ENCODE measurements around the gene CNKSR2.

Gene CNKSR2

DNA sequence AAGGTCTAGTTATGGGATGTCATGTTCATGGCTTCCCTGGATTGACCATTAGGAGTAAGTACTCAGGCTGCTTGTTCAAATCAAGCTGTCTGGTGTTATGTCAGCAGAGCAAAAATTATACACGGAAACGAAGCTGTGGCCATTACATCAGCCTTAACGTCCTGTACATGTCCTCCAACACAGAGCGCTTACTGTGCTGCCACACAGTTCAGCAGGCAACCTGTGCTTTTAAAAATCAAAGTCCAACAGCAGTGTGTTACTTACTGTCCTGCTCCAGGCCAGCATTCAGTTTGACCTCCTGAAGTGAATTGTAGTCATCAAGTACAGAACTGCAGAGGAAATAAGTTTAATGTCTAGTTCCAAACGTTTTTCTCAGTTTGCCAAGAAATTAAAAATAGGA is 237.9 kb downstream of the CNKSR2 start:
- no peak for DNase-seq

DNA sequence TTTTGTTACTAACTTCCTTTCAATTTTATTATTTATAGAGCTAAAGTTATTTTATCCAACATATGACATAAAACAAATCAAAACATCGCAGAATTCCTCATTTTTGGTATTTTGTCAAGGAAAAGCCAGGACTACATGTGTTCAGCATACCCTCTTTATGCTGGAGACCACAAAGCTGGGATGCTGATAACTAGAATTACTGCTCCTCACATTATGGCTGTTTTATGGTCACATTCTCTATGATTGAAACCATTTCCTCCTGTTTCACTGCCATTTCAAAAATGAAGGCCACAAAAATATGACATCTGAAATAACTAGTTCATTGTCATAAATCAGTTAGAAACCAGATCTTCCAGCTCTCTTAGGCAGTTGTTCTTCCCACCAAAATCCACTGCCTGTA is 242.2 kb downstream of the CNKSR2 start:
- no peak for DNase-seq

DNA sequence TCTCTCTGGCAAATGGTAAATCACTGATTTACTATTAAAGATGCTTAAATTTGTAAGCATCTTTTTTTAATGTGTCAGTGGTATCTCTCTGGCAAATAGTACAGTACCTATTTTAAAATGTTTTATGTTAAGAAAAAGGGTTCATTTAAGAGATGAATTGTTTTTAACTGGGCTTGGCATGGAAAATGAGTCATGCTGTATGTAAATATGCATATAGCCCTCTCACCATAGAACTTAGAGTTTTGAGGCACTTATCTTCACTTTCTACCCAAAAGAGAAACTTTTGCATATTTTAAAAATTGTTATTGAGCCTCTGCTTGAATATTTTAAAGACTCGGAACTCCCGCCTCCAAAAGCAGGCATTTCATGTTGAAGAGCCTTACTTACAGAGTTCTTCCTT is 246.0 kb downstream of the CNKSR2 start:
- DNase-seq, result no peak

DNA sequence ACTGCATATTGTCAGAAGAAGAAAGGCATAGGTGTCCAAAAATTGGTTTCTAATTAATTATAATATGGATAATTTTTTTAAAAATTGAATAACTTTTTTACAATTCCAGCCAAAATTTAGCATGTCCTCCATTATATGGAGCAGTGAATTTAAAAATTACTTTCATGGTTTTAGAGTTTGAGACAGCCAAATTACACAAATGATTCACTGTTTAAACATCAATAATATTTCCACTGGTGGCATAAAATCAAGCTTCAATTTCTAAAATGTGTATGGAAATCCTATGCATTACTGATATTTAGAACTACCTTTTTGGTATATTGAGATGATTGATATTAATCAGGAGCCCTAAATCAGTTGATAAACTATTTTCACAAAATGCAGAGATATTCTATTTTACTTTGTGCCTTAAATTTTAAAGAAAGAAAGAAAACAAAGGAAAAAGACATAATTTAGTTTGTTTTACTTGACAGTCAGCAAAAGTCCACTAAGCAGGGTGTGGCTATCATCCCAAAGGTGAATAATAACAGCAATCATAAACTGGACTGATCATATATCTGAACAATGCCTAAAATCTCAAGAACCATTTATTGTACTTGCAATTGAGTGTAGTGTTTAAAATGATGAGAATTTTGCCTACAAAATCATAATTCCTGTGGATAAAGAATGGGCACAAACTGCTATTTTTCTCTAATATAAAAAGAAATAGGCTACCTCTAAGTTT is 249.7 kb downstream of the CNKSR2 start:
- no peak for DNase-seq

DNA sequence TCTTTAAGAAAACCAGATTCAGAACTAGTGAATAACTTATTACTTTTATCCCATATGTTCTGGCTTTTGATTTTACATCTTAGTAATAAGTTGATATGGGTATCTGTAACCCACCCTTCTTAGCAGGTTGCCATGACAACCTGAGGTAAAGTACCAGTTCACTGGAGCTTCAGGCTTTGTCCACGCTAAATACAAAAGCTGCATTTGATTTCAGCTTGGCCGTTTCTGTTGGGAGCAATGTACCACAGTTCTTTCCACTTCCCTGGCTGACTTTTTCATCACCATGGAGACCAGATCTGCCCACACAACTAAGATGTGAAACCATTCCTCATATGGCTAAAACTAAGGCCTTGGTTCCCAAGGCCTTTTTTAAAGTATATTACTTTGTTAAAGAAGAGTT is 257.8 kb downstream of the CNKSR2 start:
- no peak for DNase-seq

DNA sequence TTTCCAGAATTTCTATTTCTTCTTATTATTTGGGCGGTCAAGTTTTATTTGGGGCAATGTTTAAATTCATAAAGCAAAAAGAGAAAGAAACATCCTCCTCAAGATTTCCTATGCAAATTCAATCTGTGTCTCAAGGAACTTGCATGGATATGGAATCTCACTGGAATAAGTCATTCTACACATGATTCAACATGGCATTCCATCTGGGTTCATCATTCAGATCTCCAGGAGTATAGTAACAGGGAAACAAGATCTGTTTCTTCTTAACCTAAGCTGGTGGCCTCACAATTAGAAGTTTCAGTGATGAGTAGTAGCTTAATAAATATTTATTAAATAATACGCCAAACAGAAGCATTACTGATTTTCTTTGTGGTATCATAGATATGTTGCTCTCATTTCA is 264.1 kb downstream of the CNKSR2 start:
- no peak for DNase-seq

DNA sequence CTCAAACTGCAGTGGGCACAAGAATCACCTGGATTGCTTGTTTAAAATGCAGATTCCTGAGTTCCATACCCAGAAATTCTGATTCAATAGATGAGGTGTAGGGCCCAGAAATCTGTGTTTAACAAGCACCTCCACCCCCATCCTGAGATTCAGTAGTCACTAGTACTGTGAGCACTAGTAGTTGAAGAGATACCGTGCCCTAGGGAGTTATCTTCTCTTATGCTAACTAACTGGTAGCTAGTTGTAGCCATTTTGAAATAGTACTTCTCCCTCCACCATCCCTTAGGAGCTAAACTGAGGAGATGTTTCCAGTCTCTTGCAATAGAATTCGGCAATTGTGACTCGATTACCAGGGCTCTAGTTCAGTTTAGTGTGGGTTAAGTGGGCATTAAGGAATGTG is 265.6 kb downstream of the CNKSR2 start:
- DNase-seq, result no peak

DNA sequence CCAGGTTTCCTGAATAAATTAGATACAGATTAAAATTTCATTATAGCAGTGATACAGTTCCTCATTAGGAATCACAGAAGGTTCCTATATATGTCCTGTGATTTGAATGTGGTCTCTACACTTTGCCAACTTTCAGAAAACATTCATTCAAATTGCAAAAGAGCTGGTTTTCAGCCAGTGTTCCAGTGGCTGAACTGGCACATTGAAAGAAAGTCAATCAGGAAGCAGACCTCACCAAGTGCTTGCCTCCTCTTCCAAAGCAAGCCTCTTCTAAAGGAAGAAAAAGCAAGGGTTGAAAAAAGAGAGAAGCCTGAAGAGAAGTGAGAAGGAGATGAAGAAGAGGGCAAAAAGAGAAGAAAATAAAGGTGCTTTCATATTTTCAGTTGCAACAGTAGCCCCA is 271.2 kb downstream of the CNKSR2 start:
- no peak for DNase-seq

DNA sequence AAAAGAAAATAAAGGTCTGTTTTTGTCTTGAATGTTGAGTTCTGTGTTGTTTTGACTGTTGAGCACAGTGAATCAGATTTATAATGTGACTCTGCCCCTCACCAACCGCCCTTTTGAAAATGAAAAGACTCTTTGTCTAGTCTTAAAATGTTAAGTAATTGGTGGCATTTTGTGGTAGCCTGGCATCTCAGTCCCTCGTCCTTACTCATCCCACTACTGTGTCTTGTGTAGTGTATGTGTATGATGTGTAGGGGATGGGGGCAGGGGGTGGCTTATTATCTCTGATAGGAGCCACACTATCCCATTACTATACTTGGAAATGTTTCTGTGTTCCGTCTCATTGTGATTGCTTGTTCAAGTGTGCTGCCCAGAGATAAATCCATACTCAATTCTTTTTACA is 271.7 kb downstream of the CNKSR2 start:
- no peak for DNase-seq

DNA sequence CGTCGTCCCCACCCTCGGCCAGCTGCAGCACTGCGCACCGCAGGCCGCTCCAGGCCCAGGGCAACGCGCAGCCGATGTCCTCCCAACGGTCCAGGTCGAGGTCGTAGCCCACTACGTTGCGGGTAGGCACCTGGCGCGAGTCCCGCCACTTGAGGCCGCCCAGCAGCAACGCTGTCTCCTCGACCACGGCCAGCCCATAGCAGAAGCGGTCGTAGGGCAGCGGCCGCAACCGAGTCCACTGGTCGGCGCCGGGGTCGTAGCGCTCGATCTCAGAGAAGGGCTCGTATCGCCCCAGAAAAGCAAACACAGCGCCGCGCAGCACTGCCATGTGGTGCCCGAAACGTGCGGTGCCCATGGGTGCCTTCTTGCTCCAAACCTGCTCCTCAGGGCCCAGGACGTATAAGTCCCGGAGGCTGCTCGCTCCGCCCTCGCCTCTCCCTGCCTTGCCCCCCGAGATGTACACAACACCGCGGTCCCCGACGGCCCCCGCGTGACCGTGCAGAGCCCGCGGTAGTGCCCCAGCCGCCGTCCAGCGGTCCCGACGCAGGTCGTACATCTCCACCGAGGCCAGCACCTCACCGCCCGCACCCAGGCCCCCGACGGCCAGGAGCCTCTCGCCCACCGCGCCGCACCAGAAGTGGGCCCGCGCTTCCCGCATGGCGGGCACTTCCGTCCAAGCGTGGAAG is 281.8 kb downstream of the CNKSR2 start:
- DNase-seq, result peak; percentile 45

DNA sequence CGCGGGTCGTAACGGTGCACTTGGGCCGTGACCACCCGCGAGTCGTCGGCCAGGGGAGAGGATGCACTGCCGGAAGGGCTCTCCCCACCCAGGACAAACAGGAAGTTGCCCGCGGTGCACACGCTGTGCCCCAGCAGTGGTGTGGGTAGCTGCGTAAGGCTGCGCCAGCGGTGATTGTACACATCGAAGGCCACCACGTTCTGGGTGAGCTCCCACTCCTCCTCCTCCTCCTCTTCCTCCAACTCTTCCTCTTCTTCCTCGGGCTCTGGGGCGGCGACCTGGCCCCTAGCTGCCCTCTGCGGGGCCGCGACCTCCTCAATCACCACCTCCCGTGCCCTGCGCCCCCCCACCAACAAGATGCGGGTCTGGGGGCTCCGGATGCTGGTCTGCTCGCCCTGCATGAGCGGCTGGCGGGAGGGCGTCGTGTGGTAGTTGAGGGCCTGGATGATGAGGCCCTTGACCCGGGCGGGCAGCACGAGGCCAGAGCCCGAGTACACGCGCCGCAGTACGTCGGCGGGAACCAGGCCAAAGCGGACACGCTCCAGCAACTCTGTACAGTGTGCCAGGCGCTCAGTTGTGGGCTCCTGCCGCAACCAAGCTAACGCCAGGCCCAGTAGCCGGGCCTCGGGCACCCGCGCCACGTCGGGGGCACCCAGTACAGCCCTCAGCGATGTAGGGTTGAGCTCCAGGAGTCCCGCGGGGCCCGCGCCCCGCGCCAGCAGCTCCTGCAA is 282.5 kb downstream of the CNKSR2 start:
- DNase-seq, result peak; percentile 1

DNA sequence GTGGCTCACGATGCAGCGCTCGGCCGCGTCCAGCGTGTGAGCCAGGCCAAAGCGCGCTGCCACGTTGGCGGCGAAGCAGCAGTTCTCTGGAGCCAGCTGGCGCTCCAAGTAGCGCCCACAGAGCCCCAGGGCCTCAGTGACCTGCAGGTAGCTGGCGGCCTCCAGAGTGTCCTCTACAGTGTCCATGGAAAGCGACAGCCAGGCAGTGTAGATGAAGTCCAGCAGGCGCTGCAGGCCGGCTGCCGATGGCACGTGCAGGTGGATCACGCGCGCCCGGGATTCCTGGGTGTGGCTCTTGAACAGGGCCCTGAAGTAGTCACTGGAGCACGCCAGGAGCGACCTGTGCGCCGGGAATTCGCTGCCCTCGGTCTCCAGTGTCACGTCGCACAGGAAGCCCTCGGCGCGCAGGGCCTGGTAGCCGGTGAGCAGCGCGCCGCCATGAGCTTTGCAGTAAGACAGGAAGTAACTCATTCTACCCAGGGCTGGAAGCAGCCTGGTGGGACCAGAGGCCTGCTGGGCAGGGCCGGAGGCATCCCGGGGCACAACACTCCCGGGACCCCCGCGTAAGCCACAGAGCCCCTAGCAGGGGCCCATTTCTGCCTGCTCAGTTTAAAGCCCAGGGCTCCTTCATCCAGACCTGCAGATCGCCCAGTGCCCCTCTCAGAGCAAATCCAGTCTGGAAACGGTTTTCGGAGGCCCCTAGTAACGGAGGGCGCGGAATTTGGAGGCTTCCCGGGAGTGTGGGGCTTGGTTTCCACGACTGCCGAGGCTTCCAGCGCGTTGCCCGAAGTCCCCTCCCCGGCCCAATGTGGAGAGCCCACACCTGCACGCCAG is 283.3 kb downstream of the CNKSR2 start:
- peak; percentile 10 for DNase-seq

DNA sequence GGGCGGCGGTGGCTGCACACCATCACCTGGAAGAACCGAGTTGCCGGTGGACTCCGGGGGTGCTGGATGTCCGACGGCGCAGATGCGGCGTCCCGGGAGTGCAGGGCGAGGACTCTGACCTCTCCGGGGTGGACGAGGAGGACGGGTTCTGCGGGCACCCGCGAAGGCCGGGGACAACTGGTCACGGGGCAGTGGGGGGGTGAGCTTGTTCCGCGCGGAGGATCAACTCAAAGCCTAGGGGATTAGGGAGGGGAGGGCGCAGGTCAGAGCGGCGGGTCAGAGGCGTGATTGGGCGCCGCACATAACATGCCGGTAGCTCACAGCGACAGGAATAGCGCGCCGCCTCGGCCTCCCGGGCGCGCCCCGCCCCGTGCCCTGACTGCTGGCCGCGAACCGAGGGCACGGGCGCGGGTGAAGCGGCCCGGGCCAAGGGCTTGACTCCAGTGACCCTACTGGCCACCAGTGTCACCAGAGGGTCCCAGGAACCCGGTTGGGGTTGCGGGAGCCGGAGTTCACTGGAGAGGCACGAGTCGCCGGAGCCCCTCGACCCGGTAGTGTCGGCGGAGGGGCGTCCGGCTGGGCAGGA is 284.0 kb downstream of the CNKSR2 start, which contains the start of gene KLHL34:
KLHL34 (minus strand) TSS at position 179 of the 586 bp plus-strand sequence. CDS start 542 bp downstream, outside the sequence.
- DNase-seq, result peak; percentile 41

DNA sequence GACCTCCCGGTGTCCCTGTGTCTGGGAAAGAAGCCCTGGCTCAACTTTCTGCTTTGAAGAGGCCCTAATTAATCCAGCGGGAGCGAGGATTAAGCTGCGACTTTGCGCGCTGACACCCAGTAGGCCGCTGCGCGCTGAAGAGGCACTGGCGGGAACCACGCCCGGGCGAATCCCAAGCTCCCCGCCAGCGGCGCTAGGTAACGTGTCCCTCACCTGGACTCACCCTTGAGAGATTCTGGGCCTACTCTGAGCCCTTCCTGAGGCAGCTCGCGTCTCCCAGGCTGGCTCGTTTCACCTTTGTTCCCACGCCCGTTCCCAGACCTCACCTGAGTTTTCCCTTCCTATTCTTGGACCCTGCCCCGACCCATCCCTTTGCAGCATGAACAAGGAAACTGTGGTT is 284.5 kb downstream of the CNKSR2 start:
- DNase-seq, result no peak

DNA sequence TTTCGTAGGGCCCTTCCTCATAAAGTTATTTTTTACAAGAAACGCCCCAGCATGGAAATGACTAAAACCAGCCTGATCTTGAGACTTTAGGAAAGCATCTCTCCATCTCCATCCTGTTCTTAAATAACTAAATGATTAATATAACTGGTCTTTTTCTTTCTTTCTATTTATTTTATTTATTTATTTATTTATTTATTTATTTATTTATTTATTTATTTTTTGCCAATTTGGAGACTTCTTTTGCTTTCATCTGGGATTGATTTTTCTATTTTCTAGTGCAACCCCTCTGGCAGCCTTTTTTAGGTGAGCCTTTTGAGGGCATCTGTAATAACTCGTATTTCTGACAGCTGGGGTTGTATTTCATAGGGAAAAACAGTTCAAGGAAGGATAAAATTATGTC is 285.1 kb downstream of the CNKSR2 start:
- DNase-seq, result no peak

DNA sequence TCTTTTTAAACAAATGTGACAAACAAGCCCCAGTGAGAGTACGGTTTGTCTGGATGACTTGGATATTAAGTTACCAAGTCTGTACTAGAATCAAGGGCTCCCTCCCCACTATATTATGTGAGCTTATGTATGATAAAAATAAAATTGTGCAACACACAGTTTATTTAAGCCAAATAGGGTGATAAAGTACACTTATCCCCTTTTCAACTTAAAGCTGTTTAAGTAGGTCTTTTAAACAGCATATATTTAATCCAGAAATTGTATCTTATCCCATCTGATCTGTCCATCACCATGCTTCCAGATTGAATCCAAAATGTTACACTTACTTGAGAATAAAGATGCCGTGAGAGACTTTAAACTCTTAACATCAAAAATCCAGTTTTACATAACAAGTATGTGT is 285.9 kb downstream of the CNKSR2 start:
- no peak for DNase-seq

DNA sequence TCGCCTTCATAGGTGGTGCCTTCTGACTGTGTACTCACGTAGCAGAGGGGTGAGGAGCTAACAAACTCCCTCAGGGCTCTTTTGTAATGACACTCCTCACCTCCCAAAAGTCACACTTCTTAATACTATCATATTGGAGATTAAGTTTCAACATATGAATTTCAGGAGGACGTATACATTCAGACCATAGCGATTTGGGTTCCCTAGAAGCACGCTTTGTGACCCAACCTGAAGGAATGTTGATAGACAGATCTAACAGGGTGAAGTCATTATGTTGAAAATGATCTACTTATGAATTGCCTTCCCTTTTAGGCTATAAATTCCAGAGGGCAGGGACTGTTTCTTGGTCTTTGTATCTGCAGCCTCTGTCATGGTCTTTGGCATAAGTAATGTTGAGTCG is 287.1 kb downstream of the CNKSR2 start:
- no peak for DNase-seq

DNA sequence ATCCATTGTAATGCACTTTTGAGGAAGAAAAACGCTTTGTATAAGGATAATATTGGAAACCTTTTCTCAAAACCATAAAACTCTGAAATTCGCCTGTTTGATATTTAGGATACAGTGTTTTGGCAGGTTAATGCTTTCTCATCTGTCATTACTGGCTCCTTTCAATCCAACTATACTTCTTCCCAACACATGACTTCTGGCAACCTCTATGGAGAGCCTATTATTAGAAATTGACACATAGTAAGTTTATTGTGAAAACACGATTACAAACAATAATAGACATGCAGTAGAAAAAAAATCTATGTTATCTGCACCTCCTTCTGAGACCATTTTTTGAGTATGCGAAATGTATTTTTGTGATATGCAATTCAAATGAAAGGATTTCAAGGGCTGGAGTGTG is 288.5 kb downstream of the CNKSR2 start:
- DNase-seq, result no peak

DNA sequence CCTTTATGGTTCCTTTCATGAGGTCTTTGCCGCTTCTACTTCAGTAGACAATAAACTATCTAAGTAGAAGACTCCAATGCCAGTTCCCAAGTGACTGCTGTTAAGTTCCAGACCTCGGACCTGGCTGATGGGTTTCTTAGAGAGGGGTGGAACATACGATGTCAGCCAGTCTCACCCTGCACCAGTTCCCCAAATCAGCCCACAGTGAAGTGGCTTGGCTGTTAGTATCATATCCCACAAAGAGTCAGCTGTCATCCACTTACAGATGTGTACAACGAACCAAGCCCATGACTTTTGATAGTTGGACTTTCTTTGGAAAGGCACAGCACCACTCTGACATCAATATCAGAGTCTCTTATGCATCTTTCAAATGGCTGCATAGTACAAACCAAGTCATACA is 292.0 kb downstream of the CNKSR2 start:
- no peak for DNase-seq

DNA sequence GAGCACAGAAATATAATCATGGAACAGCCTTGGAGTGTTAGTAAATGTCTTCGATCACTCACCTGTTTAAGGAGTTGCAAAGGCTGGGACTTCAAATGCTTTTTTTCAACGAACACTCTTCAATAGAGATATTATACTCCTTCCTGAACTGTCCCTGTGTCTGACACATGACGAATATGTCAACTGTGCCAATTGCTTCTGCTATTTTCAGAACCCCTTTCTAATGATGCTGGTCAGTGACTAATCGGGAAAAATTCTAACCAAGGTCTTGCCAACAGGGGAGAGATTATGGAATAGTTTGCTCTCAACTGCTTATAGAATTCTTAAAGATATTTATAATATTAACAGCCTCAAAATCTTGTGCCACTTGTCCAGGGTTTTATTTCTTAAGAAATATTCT is 292.5 kb downstream of the CNKSR2 start:
- no peak for DNase-seq

DNA sequence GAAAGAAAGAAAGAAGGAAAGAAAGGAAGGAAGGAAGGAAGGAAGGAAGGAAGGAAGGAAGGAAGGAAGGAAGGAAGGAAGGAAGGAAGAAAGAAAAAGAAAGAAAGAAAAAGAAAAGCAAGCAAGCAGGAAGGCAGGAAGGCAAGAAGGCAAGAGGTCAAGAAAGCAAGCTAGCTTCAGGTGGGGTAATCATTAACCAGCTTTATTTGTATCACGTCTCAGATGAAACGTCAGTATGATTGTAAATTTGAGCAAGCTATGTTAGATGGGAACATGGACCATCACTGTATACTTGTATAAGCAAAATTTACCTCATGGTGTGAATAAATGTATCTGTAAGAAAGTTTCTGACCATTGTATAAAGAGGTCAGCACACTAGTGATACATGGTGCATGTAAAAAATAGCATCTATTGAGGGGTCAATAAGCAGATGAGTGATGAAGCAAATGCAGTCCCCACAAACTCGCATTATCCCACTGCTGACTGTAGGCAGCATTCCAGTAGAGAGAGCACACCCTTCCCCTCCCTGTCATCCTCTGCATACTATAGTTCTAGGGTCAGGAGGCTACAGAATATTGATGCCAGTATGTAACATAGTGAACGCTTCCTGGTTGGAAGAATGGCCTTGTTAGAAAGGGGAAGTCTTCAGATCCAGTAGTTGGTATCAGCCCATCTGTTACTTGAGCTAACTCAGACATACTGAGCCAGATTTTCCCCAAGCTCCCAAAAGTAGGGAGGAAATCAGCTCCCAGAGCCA is 300.4 kb downstream of the CNKSR2 start:
- DNase-seq, result no peak

Data from right kidney (tissue), 1 donor.